GM13976 (cell line): ENCODE results near the gene PKIG.
"Not testable (repeated sequence)": the region's sequence is repeated elsewhere in the genome, so short reads cannot be mapped to it uniquely, and the experiment has no call there.

Source experiments
- DNase-seq: peaks from one replicate; pipeline ENCODE4 v3.0.0; 2012; ENCODE audit warnings: low spot score
- in situ Hi-C: fragments of 300-500 bp; cut with MboI; formaldehyde crosslinking; loops from one replicate; pipeline ENCODE4 v1.12.0; 2022; ENCODE audit warnings: low sequenced_read_pairs, mixed read lengths, inconsistent platforms; ENCODE audit not compliant: unreplicated experiment
- TF ChIP-seq, protein P1 (sequence below): IDR thresholded peaks from 2 replicates; pipeline ENCODE4 v1.5.1; 2012; ENCODE audit warnings: borderline replicate concordance, mild to moderate bottlenecking; ENCODE audit not compliant: insufficient read depth; ENCODE audit errors: extremely low read depth, missing control alignments, control extremely low read depth

PKIG gene

GRCh38 chr20:44651434-44651683 lies 69.0 kb downstream of the PKIG start:
- no peak for DNase-seq
- TF ChIP-seq, protein P1, sequence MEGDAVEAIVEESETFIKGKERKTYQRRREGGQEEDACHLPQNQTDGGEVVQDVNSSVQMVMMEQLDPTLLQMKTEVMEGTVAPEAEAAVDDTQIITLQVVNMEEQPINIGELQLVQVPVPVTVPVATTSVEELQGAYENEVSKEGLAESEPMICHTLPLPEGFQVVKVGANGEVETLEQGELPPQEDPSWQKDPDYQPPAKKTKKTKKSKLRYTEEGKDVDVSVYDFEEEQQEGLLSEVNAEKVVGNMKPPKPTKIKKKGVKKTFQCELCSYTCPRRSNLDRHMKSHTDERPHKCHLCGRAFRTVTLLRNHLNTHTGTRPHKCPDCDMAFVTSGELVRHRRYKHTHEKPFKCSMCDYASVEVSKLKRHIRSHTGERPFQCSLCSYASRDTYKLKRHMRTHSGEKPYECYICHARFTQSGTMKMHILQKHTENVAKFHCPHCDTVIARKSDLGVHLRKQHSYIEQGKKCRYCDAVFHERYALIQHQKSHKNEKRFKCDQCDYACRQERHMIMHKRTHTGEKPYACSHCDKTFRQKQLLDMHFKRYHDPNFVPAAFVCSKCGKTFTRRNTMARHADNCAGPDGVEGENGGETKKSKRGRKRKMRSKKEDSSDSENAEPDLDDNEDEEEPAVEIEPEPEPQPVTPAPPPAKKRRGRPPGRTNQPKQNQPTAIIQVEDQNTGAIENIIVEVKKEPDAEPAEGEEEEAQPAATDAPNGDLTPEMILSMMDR: no peak
- in situ Hi-C loops: no loop called here

DNA sequence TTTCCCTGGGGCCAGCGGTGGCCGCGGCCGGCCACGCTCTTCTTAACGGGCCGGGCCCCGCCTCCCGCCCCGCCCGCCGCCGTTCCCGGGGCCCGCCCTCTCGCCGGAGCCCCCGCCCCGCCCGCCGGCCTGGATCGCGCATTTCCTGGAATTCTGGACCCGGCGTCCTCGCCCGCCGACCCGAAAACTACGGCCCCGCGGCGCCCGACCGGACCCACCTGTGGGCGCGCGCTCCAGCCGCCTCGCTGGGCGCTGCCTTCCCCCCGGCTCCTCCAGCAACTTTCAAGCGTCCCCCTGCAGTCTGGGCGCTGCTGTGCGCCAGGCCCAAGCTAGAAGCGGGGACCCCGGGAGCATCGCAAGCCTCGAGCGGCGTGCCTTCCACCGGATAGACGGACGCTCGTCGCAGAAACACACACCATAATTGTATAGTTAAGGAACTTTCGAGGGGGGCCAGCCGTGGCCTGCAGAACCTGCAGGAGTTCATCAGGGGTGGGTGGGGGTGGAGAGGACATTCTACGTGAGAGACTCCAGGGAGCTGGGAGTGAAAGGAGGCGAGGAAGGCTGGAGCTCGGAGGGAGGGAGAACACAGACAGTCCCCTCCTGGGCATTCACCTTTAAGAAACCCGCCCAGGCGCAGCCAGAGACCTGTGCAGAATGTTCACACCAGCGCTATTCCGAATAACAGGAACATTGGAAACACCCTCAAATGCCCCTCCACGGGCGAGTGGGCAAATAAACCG lies 69.5 kb downstream of the PKIG start, which contains the start of gene ADA:
Gene ADA, minus strand, starts transcription at position 16 of the 740 bp plus-strand sequence. CDS start 92 bp downstream, outside the sequence.
- DNase-seq: peak; percentile 73
- TF ChIP-seq, protein P1: no peak
- in situ Hi-C loops: no loop called here

DNA sequence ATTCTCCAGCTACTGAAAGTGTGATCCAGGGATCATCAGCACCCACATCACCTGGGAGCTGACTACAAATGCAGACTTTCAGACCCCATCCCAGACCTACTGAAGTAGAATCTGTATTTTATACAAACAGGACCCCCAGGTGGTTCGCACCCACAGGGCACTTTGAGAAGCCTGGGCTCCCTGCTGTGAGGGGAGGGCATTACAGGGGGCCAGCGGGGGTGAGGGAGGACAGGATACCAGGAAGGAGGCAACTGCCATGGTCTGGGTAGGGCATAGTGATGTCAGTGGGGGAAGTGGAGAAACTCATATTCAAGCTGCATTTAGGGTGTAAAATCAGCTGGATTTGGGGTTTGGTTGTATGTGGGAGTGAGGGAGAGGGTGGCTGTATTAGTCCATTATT lies 71.2 kb downstream of the PKIG start:
- DNase-seq: no peak
- TF ChIP-seq, protein P1: no peak
- in situ Hi-C loops: no loop called here

GRCh38 chr20:44654210-44654609 lies 71.8 kb downstream of the PKIG start:
- DNase-seq, in situ Hi-C loops: not testable (repeated sequence)

GRCh38 chr20:44656448-44656847 lies 74.1 kb downstream of the PKIG start:
- TF ChIP-seq, protein P1: no peak
- in situ Hi-C loops: no loop called here
- DNase-seq: no peak

GRCh38 chr20:44657875-44658274 lies 75.5 kb downstream of the PKIG start:
- no peak for DNase-seq
- TF ChIP-seq, protein P1: no peak
- in situ Hi-C loops: no loop called here

GRCh38 chr20:44658810-44659209 lies 76.4 kb downstream of the PKIG start:
- in situ Hi-C loops: no loop called here
- TF ChIP-seq, protein P1: no peak

More at GRCh38 chr20:44658810-44659209, 76.4 kb downstream of the PKIG start:
- DNase-seq: no peak
